ENCODE results near the gene STAT5A. TPM values are rescaled to one million over a fixed set of nuclear protein-coding genes. Genes with fewer than 3 reads are reported as not detected.

Gene STAT5A
- total and polyA plus RNA-seq, 9 of the 15 experiments (the other 6 are each of a cell fraction or from before 2014, with no cell fraction given) = 79.9 to 415 (median 196) TPM

DNA sequence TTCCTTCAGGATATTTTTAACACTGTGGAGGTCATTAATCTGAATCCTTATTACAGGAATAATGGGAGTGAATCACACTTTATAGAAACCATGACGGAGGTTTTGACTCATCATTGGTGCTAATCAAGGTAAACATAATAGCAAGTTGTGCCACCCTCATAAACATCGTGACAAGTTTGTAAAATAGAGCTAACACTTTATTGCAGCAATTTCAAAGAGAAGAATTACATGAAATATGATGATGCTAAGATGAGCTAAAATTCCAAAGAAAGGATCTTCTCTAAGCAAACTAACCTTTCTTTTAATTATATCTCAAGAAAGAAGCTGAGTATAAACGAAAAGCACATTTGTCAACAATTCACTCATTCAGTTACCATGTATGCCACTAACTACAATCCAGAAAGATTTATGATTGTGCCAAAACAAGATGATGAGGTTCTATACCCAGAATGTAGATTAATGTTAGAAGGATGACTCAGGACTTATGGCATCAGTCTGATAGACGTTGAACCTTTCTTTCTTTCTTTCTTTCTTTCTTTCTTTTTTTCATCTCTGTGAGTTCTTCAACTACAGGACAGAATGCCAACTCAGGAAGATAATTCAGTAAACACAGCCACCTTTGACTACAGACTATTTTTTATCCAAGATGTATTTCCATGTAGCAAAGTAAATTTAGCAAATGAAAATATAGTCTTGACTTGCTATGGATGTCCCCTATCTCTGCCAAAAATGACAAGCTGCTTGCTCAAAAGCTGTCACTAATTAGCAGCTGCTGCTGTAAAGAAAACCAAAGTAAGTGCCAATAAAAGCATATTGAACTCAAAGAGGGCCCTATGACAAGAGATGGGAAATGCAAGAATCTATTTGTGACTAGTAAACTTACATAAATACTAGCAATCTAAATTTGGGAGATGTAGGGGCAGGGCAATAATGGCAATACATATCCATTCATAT is 35.4 kb upstream of the STAT5A start (continued):
- TF ChIP-seq ZBTB43 (CRISPR knock-in tag; IDR thresholded peaks at IDR 0.05) (no peak), CBX1 (IDR thresholded peaks at IDR 0.05; ENCODE audit: low read depth) (no peak), RBM15 (IDR thresholded peaks at IDR 0.05; ENCODE audit: insufficient read depth, low read length) (no peak), POLR3A (IDR thresholded peaks at IDR 0.05; ENCODE audit: borderline replicate concordance, extremely low read depth, insufficient read depth, insufficient read length) (no peak), NFXL1 (CRISPR knock-in tag; IDR thresholded peaks at IDR 0.05) (no peak), ZNF395 (CRISPR knock-in tag; IDR thresholded peaks at IDR 0.05) (no peak), GATA2 (CRISPR knock-in tag; IDR thresholded peaks at IDR 0.05) (no peak), FOXP1 (CRISPR knock-in tag; IDR thresholded peaks at IDR 0.05) (no peak), DNMT1 (IDR thresholded peaks at IDR 0.05) (no peak), STAT5A (IDR thresholded peaks at IDR 0.05; ENCODE audit: borderline replicate concordance, low read length) (no peak), SIRT6 (IDR thresholded peaks at IDR 0.05; ENCODE audit: low read depth, low read length) (no peak), ZNF699 (CRISPR knock-in tag; IDR thresholded peaks at IDR 0.05; ENCODE audit: insufficient replicate concordance) (no peak), ZZZ3 (IDR thresholded peaks at IDR 0.05) (no peak), LEF1 (IDR thresholded peaks at IDR 0.05) (0 out of 2 replicates have a peak, but pooled peaks have one; percentile 22), ZNF354B (CRISPR knock-in tag; IDR thresholded peaks at IDR 0.05) (no peak), NELFE (IDR thresholded peaks at IDR 0.05; ENCODE audit: insufficient read depth, insufficient read length) (no peak), CBX2 (IDR thresholded peaks at IDR 0.05; ENCODE audit: insufficient read depth, low read length, poor library complexity, severe bottlenecking) (no peak), BDP1 (IDR thresholded peaks at IDR 0.05; ENCODE audit: insufficient read depth, insufficient read length) (no peak), ARNT (IDR thresholded peaks at IDR 0.05) (0 out of 4 replicates have a peak, but pooled peaks of 1 of the 2 experiments have one; percentile 28), RBFOX2 (IDR thresholded peaks at IDR 0.05; ENCODE audit: low read depth, low read length) (no peak), BRF1 (IDR thresholded peaks at IDR 0.05; ENCODE audit: borderline replicate concordance, extremely low read depth, insufficient read length) (no peak), ZC3H8 (IDR thresholded peaks at IDR 0.05) (no peak)
- TF ChIP-seq, protein P1, sequence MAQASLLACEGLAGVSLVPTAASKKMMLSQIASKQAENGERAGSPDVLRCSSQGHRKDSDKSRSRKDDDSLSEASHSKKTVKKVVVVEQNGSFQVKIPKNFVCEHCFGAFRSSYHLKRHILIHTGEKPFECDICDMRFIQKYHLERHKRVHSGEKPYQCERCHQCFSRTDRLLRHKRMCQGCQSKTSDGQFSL (CRISPR knock-in tag; IDR thresholded peaks at IDR 0.05) = no peak
- TF ChIP-seq, protein P1 (tag; IDR thresholded peaks at IDR 0.05) = no peak

All from K562 (cell line).